ENCODE results near the gene NGFR.
"Not testable (repeated sequence)": the region's sequence is repeated elsewhere in the genome, so short reads cannot be mapped to it uniquely, and the experiment has no call there.

The NGFR gene

GRCh38 chr17:49497148-49498028 is 2.3 kb downstream of the NGFR start:
- DNase-seq: peak; percentile 70

DNA sequence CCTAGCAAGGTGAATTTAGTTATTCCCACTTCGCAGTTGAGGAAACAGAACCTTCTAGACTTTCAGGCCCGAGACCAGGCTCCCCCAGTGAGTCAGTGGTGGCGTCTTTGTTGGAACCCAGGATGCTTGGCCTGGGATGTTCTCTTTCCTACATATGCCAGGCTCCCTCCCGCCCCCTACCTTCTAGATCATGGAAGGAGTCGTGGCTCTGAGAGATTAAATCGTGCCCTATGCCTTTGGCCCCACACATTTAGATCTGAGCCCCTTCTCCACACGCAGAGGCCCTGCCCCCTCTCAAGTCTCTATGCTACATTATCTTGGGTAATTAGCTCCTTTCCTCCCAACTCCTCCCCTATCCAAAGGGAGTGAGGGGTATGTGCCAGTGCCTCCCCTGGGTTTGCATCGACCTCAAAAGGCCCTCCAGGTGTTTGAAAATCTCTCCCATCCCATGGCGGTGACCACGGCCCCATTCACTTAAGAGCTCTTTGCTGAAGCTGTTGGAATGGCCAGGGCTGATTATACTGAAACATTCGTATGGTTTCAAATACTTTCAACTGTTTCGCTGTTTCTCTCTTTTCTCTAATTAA is 3.0 kb downstream of the NGFR start:
- no peak for DNase-seq

DNA sequence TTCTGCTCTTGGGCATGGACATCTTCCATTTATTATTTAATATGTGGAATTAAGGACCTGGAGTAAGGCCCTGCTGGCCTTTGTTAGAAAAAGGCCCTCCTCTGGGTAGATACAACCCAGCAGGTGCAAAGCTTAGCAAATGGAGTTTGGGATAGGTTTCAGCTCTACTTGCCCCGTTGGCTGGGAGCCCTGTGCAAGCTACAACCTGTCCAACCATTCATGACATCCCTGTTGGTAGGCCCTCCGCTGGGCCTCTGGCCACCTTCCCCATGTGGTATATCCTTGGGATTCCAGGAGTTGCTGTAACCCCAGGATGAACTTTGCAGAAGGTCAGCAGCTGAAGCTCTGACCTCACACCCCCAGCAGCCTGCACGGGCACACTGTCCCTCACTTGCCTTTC is 6.4 kb downstream of the NGFR start:
- DNase-seq: no peak

- no peak for DNase-seq
These were observed 7.2 kb downstream of the NGFR start for GRCh38 chr17:49502254-49502653.

GRCh38 chr17:49502680-49503079 is 7.6 kb downstream of the NGFR start:
- DNase-seq: not testable (repeated sequence)

GRCh38 chr17:49504369-49504768 is 9.3 kb downstream of the NGFR start:
- DNase-seq: no peak

DNA sequence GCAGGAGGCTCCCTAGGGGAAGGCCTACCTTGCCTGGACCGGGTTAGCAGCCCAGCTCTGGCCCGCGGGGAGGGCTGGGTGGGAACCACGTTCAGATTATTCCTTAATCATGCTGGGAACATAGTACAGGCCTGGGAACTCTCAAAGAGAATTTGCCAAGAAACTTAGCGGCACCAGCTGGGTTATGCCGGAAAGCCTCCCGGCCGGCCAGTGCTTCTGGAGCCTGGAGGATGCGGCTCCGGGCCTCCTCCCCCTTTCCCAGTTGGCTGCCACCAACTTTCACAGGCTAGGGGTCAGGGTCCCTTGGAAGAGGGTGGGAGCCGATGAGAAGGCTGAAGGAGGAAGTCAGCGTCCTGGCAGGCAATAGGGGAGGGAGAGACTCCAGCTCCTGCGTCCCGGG is 10.8 kb downstream of the NGFR start:
- DNase-seq: no peak

DNA sequence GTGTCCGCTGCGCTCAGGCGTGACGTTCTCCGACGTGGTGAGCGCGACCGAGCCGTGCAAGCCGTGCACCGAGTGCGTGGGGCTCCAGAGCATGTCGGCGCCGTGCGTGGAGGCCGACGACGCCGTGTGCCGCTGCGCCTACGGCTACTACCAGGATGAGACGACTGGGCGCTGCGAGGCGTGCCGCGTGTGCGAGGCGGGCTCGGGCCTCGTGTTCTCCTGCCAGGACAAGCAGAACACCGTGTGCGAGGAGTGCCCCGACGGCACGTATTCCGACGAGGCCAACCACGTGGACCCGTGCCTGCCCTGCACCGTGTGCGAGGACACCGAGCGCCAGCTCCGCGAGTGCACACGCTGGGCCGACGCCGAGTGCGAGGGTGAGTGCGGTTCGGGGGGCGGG is 11.2 kb downstream of the NGFR start:
- no peak for DNase-seq

- DNase-seq: no peak
These were observed 13.2 kb downstream of the NGFR start for GRCh38 chr17:49508061-49508865.

GRCh38 chr17:49508866-49509587 is 13.9 kb downstream of the NGFR start:
- no peak for DNase-seq

DNA sequence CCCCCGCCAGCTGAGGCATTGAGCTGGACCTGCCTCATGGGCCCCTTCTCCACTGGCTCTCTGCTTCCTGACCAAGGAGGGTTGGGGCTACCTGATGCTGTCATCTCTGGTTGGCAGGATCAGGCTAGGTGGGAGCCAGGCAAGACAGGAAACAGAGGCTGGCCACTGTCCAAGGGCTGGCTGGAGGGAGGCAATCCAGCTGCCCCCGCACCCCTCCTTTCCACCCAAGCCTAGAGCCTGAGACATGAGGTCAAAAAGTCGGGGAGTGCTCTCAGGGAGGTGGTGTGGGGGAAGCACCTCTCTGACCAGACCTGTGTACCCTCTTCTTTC is 14.5 kb downstream of the NGFR start:
- no peak for DNase-seq

DNA sequence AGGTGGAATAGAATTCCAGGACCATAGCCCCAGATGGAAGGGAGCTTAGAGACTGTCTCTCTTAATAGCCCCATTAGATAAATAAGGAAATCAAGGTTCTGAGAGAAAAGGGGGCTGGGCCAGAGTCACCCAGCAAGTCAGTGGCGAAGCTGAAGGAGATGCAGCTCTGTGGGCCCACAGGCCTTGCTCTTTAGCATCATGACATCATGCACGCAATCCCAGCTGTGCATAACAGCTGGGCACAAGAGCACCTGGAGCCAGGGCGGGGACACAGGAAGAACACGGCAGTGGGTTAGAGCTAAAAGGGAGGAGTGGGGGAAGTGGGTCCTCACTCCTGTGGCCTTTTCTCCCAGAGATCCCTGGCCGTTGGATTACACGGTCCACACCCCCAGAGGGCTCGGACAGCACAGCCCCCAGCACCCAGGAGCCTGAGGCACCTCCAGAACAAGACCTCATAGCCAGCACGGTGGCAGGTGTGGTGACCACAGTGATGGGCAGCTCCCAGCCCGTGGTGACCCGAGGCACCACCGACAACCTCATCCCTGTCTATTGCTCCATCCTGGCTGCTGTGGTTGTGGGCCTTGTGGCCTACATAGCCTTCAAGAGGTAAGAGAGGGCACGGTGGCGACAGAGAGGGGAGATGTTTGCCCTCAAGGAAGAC is 15.1 kb downstream of the NGFR start:
- DNase-seq: no peak

- DNase-seq: no peak
These were observed 15.6 kb downstream of the NGFR start for GRCh38 chr17:49510720-49511110.

GRCh38 chr17:49511810-49512209 is 16.7 kb downstream of the NGFR start:
- no peak for DNase-seq

GRCh38 chr17:49512296-49513043 is 17.4 kb downstream of the NGFR start:
- DNase-seq: no peak

GRCh38 chr17:49513044-49513395 is 17.9 kb downstream of the NGFR start:
- DNase-seq: no peak

DNA sequence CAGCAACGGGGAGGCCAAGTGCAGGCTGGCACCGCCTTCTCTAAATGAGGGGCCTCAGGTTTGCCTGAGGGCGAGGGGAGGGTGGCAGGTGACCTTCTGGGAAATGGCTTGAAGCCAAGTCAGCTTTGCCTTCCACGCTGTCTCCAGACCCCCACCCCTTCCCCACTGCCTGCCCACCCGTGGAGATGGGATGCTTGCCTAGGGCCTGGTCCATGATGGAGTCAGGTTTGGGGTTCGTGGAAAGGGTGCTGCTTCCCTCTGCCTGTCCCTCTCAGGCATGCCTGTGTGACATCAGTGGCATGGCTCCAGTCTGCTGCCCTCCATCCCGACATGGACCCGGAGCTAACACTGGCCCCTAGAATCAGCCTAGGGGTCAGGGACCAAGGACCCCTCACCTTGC is 18.5 kb downstream of the NGFR start:
- DNase-seq: no peak

GRCh38 chr17:49514071-49514721 is 19.1 kb downstream of the NGFR start:
- no peak for DNase-seq

DNA sequence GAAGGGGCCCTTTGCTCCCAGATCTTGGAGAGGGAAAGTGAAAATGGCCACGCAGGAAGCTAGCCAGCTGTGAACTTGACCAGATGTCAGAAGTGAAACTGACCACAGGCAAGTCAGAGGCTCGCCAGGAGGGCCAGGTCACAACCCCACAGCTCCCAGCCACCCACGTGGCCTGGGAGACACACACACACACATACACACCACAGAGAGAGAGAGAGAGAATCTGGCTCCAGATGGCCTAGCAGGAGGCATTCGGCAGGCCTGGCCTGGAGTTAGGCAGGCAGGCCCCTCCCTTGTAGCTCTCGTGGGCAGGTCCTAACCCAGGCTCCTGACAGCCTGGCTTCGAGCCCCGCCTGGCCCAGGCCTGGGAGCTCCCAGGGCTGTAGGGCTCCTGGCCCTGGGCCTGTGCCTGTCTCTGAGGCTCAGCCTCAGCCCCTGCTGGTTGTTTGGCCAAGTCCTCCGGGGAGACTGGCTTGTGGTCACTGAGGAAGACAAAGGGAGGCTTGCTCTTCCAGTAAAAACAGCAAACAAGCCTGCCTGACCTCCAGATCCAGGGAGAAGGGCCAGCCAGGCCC is 20.2 kb downstream of the NGFR start:
- no peak for DNase-seq

DNA sequence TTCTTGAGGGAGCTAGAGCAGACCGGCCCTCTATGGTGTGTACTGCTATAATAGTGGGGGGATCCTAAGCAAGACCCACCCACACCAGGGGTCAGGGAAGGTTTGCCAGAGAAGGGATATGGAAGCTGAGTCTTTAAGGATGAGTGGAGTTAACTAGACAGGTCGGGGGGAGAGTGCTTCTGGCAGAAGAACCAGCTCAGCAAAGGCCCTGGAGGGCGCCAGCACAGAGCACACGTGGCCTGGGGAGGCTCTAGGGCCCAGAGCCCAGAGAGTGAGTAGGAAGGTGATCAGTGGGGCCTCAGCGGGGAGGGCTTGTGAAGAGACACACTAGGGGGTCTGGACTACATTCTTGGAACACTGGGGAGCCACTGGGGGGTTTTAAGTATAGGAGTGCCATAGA is 21.1 kb downstream of the NGFR start:
- no peak for DNase-seq

Data from activated CD8-positive, alpha-beta memory T cell treated with anti-CD3 and anti-CD28 coated beads for 24 hours (primary cell).